ENCODE results near the gene GNS. TPM values are rescaled to one million over a fixed set of nuclear protein-coding genes. Genes with fewer than 3 reads are reported as not detected.
"Not testable (repeated sequence)": the region's sequence is repeated elsewhere in the genome, so short reads cannot be mapped to it uniquely, and the experiment has no call there.

The GNS gene
- total RNA-seq, 1 experiment from 2014 or later: 26.0 TPM

DNA sequence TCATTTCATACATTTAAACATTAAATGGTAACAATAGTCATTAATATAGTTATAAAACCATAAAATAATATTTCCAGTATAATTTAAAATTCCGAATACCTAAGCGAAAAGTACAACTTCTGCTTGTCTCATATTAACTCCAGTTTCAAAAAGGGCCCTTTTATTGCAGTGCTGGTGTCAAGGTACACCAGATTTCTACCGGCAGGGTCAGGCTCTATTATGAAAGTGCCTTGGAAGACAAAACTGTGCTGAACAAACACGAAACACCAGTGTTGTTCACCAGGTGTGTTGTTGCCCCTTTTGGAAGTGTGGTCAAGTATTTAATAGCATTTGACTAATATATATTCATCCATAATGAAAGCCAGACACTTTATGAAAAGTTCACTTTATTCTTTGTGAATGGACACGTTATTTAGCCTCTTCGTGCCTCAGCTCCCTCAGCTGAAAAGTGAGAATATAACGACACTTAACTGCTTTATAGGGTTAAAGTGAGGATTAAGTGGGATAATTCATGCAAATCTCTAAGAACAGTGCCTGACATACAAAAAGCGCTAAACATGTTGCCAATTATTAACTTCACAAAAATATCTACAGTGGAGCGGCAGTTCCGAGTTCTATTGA is 20.3 kb upstream of the GNS start:
- no peak overlapping the region for H2BK5ac ChIP-seq (ENCODE audit: insufficient read length, low read length)
- peaks cover 12% of the 10 kb centered on the region for H3K23me2 ChIP-seq (ENCODE audit: insufficient read length, low read depth, low read length, poor library complexity, severe bottlenecking)
- H2BK12ac ChIP-seq (ENCODE audit: insufficient read length, low read depth, low read length): no peak overlapping the region
- Mint-ChIP-seq H3K27ac (no peak overlapping the region), H3K4me3 (no peak overlapping the region; a peak in 1 of 5 replicates), H3K4me1 (peaks cover 12 to 14% of the 10 kb centered on the region in 2 experiments), H3K9me3 (peaks cover 12 to 15% of the 10 kb centered on the region in 2 experiments; a peak in 4 of 5 replicates), H3K27me3 (ENCODE audit: low read depth) (peaks cover 90% of the 10 kb centered on the region), H3K36me3 (ENCODE audit: insufficient read depth in 1 of 3, low read depth in 3 of 3) (peaks cover 0 to 3% (median 0%) of the 10 kb centered on the region in 3 experiments; a peak in 1 of 7 replicates)
- H3T11ph ChIP-seq (ENCODE audit: low read length): no peak overlapping the region
- H4K91ac ChIP-seq (ENCODE audit: insufficient read length, low read depth, low read length): no peak overlapping the region
- H3K79me1 ChIP-seq (ENCODE audit: insufficient read depth, low read depth, low read length, poor library complexity, severe bottlenecking): no peaks in the 10 kb centered on the region
- WGBS (ENCODE audit: extremely low coverage, insufficient read length, low lambda C conversion rate): no CpG with 5 or more reads among the region's 10 CpGs
- H3K4me2 ChIP-seq (ENCODE audit: insufficient read depth, insufficient read length, low read length): no peak overlapping the region
- TF ChIP-seq, protein P1, sequence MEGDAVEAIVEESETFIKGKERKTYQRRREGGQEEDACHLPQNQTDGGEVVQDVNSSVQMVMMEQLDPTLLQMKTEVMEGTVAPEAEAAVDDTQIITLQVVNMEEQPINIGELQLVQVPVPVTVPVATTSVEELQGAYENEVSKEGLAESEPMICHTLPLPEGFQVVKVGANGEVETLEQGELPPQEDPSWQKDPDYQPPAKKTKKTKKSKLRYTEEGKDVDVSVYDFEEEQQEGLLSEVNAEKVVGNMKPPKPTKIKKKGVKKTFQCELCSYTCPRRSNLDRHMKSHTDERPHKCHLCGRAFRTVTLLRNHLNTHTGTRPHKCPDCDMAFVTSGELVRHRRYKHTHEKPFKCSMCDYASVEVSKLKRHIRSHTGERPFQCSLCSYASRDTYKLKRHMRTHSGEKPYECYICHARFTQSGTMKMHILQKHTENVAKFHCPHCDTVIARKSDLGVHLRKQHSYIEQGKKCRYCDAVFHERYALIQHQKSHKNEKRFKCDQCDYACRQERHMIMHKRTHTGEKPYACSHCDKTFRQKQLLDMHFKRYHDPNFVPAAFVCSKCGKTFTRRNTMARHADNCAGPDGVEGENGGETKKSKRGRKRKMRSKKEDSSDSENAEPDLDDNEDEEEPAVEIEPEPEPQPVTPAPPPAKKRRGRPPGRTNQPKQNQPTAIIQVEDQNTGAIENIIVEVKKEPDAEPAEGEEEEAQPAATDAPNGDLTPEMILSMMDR (conservative IDR thresholded peaks at IDR 0.05): no peak
- no peak overlapping the region for H4K5ac ChIP-seq (ENCODE audit: insufficient read length, low read depth, low read length)
- H2BK120ac ChIP-seq (ENCODE audit: low read depth, low read length, poor library complexity, severe bottlenecking): no peak overlapping the region
- H2BK15ac ChIP-seq (ENCODE audit: low read depth, low read length): no peak overlapping the region
- no peak overlapping the region for H2AK5ac ChIP-seq (ENCODE audit: insufficient read length, low read length)
- no peak for DNase-seq
- H3K18ac ChIP-seq (ENCODE audit: insufficient read length, low read depth, low read length): no peak overlapping the region
- no peak overlapping the region for H3K27ac ChIP-seq (ENCODE audit: insufficient read length, low read depth, low read length)
- no peak overlapping the region for H4K8ac ChIP-seq (replicated peaks; ENCODE audit: insufficient read length, low read depth, low read length)
- H3K14ac ChIP-seq (ENCODE audit: insufficient read depth, low read length): no peak overlapping the region
- no peaks in the 10 kb centered on the region for H3K4me1 ChIP-seq (ENCODE audit: insufficient read depth, low read length)
- no peak overlapping the region for H3K4ac ChIP-seq (ENCODE audit: low read depth, low read length)
- no peak overlapping the region for H3K9ac ChIP-seq (ENCODE audit: extremely low read depth, insufficient read length, low read length)
- no peak overlapping the region for H3K56ac ChIP-seq (ENCODE audit: insufficient read length, low read depth, low read length)
- H3K9me3 ChIP-seq (ENCODE audit: control insufficient read depth, low read depth, low read length): no peaks in the 10 kb centered on the region
- H2AFZ ChIP-seq (ENCODE audit: low read length): no peak overlapping the region
- peaks cover 17% of the 10 kb centered on the region; the same call in 1 of the 2 replicates for H3K27me3 ChIP-seq (ENCODE audit: insufficient read depth, low read length)
- no peaks in the 10 kb centered on the region for H4K20me1 ChIP-seq (ENCODE audit: control insufficient read depth, insufficient read depth, insufficient read length)
- H3K23ac ChIP-seq (ENCODE audit: insufficient read length, low read depth, low read length): no peak overlapping the region
- no peak overlapping the region for H2BK20ac ChIP-seq (ENCODE audit: low read depth, low read length, poor library complexity, severe bottlenecking)
- no peaks in the 10 kb centered on the region for H3K79me2 ChIP-seq (ENCODE audit: insufficient read depth, low read length)

DNA sequence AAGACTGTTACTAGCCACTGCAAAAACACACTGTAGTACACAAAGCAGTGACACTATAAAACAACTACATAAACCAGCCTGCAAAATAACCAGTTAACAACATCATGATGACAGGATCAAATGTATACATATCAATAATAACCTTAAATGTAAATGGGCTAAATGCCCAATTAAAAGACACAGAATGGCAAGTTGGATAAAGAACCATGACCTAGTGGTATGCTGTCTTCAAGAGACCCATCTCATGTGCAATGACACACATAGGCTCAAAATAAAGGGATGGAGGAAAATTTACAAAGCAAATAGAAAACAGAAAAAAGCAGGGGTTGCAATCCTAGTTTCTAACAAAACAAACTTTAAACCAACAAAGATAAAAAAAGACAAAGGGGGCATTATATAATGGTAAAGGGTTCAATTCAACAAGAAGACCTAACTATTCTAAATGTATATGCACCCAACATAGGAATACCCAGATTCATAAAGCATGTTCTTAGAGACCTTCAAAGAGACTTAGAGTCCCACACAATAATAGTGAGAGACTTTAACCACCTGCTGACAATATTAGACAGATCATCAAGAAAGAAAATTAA is 16.0 kb upstream of the GNS start:
- DNase-seq; H3K36me3 Mint-ChIP-seq (ENCODE audit: insufficient read depth in 1 of 3, low read depth in 3 of 3); H3K4ac ChIP-seq (ENCODE audit: low read depth, low read length); H3K14ac ChIP-seq (ENCODE audit: insufficient read depth, low read length); H3K27ac Mint-ChIP-seq; H3K9me3 ChIP-seq (ENCODE audit: control insufficient read depth, low read depth, low read length); H2BK12ac ChIP-seq (ENCODE audit: insufficient read length, low read depth, low read length); H3K56ac ChIP-seq (ENCODE audit: insufficient read length, low read depth, low read length); H3K9ac ChIP-seq (ENCODE audit: extremely low read depth, insufficient read length, low read length); H4K20me1 ChIP-seq (ENCODE audit: control insufficient read depth, insufficient read depth, insufficient read length); H3K4me3 Mint-ChIP-seq; H3K23ac ChIP-seq (ENCODE audit: insufficient read length, low read depth, low read length); H3K18ac ChIP-seq (ENCODE audit: insufficient read length, low read depth, low read length); H3K4me1 ChIP-seq (ENCODE audit: insufficient read depth, low read length); H3K4me2 ChIP-seq (ENCODE audit: insufficient read depth, insufficient read length, low read length); H2BK15ac ChIP-seq (ENCODE audit: low read depth, low read length); H3K27ac ChIP-seq (ENCODE audit: insufficient read length, low read depth, low read length); H2BK120ac ChIP-seq (ENCODE audit: low read depth, low read length, poor library complexity, severe bottlenecking); H2AFZ ChIP-seq (ENCODE audit: low read length); H2AK5ac ChIP-seq (ENCODE audit: insufficient read length, low read length); H3K79me1 ChIP-seq (ENCODE audit: insufficient read depth, low read depth, low read length, poor library complexity, severe bottlenecking); H3T11ph ChIP-seq (ENCODE audit: low read length); H4K5ac ChIP-seq (ENCODE audit: insufficient read length, low read depth, low read length); H3K23me2 ChIP-seq (ENCODE audit: insufficient read length, low read depth, low read length, poor library complexity, severe bottlenecking); H4K8ac ChIP-seq (replicated peaks; ENCODE audit: insufficient read length, low read depth, low read length); H3K27me3 ChIP-seq (ENCODE audit: insufficient read depth, low read length); H2BK20ac ChIP-seq (ENCODE audit: low read depth, low read length, poor library complexity, severe bottlenecking); H3K4me1 Mint-ChIP-seq; H3K79me2 ChIP-seq (ENCODE audit: insufficient read depth, low read length); H4K91ac ChIP-seq (ENCODE audit: insufficient read length, low read depth, low read length); H2BK5ac ChIP-seq (ENCODE audit: insufficient read length, low read length): not testable (repeated sequence)
- peaks cover 12 to 15% of the 10 kb centered on the region in 2 experiments; a peak in 4 of 5 replicates for H3K9me3 Mint-ChIP-seq
- H3K27me3 Mint-ChIP-seq (ENCODE audit: low read depth): peaks cover 57% of the 10 kb centered on the region
